ENCODE measurements around the gene SLC24A3. TPM values are rescaled to one million over a fixed set of nuclear protein-coding genes. Genes with fewer than 3 reads are reported as not detected.

The SLC24A3 gene
- total RNA-seq, 1 experiment from 2014 or later: not detected

- ATAC-seq (no peak), DNase-seq (ENCODE audit: low read depth, low spot score) (no peak)
- BruUV-seq (replicated peaks): no TSS peak
- CTCF ChIA-PET: no interaction called here
- POLR2A ChIA-PET: no interaction called here
- TF ChIP-seq CTCF (IDR thresholded peaks at IDR 0.05) (no peak), TCF7L2 (IDR thresholded peaks at IDR 0.05; ENCODE audit: low read depth, low read length) (no peak), POLR2AphosphoS5 (IDR thresholded peaks at IDR 0.05; ENCODE audit: low read depth, low read length) (no peak), REST (IDR thresholded peaks at IDR 0.05; ENCODE audit: insufficient read depth in 1 of 2, low read depth in 2 of 2, low read length in 1 of 2) (no peak), SIN3A (IDR thresholded peaks at IDR 0.05; ENCODE audit: borderline replicate concordance, insufficient read depth, low read depth, low read length) (no peak)
- Histone ChIP-seq H3K27ac (ENCODE audit: low read length) (no peak overlapping the region), H3K4me1 (ENCODE audit: control insufficient read depth, insufficient read depth, low read length) (no peaks in the 10 kb centered on the region), H3K4me3 (ENCODE audit: low read depth in 2 of 2, low read length in 2 of 2) (no peak overlapping the region), H3K9me3 (ENCODE audit: control insufficient read depth, insufficient read depth, low read depth, low read length) (no peaks in the 10 kb centered on the region), H3K36me3 (ENCODE audit: control insufficient read depth, insufficient read depth, low read length) (no peaks in the 10 kb centered on the region), H3K27me3 (ENCODE audit: control insufficient read depth, insufficient read depth, low read length) (no peaks in the 10 kb centered on the region)
- intact Hi-C loops (cut with micrococcal nuclease; ENCODE audit: unreplicated experiment) (no loop called here), in situ Hi-C loops (cut with HindIII; ENCODE audit: low pct_unique_long_range_greater_than_20kb, low sequenced_read_pairs) (no loop called here)
Observed at GRCh38 chr20:19729672-19730071, 517.2 kb downstream of the SLC24A3 start.

- H3K27me3 ChIP-seq (ENCODE audit: control insufficient read depth, insufficient read depth, low read length): no peaks in the 10 kb centered on the region
- no peak overlapping the region for H3K27ac ChIP-seq (ENCODE audit: low read length)
- DNase-seq (ENCODE audit: low read depth, low spot score) (no peak), ATAC-seq (no peak)
- ChIA-PET CTCF (no interaction called here), POLR2A (no interaction called here)
- no TSS peak for BruUV-seq (replicated peaks)
- peaks cover 10% of the 10 kb centered on the region for H3K4me1 ChIP-seq (ENCODE audit: control insufficient read depth, insufficient read depth, low read length)
- no peaks in the 10 kb centered on the region for H3K9me3 ChIP-seq (ENCODE audit: control insufficient read depth, insufficient read depth, low read depth, low read length)
- H3K4me3 ChIP-seq (ENCODE audit: low read depth in 2 of 2, low read length in 2 of 2): no peak overlapping the region
- intact Hi-C loops (cut with micrococcal nuclease; ENCODE audit: unreplicated experiment) (no loop called here), in situ Hi-C loops (cut with HindIII; ENCODE audit: low pct_unique_long_range_greater_than_20kb, low sequenced_read_pairs) (no loop called here)
- H3K36me3 ChIP-seq (ENCODE audit: control insufficient read depth, insufficient read depth, low read length): no peaks in the 10 kb centered on the region
- TF ChIP-seq POLR2AphosphoS5 (IDR thresholded peaks at IDR 0.05; ENCODE audit: low read depth, low read length) (no peak), SIN3A (IDR thresholded peaks at IDR 0.05; ENCODE audit: borderline replicate concordance, insufficient read depth, low read depth, low read length) (no peak), TCF7L2 (IDR thresholded peaks at IDR 0.05; ENCODE audit: low read depth, low read length) (no peak), REST (IDR thresholded peaks at IDR 0.05; ENCODE audit: insufficient read depth in 1 of 2, low read depth in 2 of 2, low read length in 1 of 2) (no peak), CTCF (IDR thresholded peaks at IDR 0.05) (no peak)
Observed at GRCh38 chr20:19730706-19731105, 518.3 kb downstream of the SLC24A3 start.

Measured in Panc1 (cell line).